ENCODE results near the gene ZNF169.

The ZNF169 gene

DNA sequence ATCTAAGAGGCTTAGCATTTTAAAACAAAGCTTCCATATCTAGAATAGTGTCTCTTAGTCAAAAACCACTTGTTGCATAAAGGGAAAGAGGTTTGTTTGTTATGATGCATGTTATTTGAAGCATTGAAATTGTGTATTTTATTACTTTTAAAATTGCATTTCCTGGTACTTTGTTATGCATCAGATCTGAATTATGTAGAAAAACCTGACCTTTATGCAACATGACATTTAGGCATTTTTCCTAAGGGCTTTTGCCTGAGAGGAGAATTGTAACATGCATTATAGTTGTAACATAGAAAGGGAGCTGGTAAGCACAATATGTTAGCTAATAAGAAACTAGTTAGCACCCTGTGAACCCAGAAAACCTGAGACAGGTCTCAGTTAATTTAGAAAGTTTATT, 22.0 kb downstream of the ZNF169 start:
- Histone ChIP-seq H3K9me2 (replicated peaks; ENCODE audit: insufficient read depth, low read length) (no peaks in the 10 kb centered on the region), H3K4me2 (ENCODE audit: low read depth, low read length) (no peak overlapping the region), H3F3A (ENCODE audit: insufficient read depth, low read length) (no peaks in the 10 kb centered on the region), H3K9me3 (replicated peaks; ENCODE audit: insufficient read depth, low read length) (no peaks in the 10 kb centered on the region), H2AFZ (ENCODE audit: low read length) (no peak overlapping the region), H3K4me1 (ENCODE audit: low read length) (no peaks in the 10 kb centered on the region), H3K4me3 (ENCODE audit: low read length) (no peak overlapping the region), H3K36me3 (replicated peaks; ENCODE audit: insufficient read depth, low read length) (0 out of 2 replicates have a peak, but pooled peaks cover 3% of the 10 kb centered on the region), H3K9ac (ENCODE audit: low read length) (no peak overlapping the region), H3K27ac (ENCODE audit: low read length) (no peak overlapping the region), H3K27me3 (replicated peaks; ENCODE audit: insufficient read depth, low read length) (no peaks in the 10 kb centered on the region), H4K20me1 (ENCODE audit: insufficient read depth, low read length) (no peaks in the 10 kb centered on the region), H3K79me2 (ENCODE audit: low read length) (no peaks in the 10 kb centered on the region)
- TF ChIP-seq, protein P1, sequence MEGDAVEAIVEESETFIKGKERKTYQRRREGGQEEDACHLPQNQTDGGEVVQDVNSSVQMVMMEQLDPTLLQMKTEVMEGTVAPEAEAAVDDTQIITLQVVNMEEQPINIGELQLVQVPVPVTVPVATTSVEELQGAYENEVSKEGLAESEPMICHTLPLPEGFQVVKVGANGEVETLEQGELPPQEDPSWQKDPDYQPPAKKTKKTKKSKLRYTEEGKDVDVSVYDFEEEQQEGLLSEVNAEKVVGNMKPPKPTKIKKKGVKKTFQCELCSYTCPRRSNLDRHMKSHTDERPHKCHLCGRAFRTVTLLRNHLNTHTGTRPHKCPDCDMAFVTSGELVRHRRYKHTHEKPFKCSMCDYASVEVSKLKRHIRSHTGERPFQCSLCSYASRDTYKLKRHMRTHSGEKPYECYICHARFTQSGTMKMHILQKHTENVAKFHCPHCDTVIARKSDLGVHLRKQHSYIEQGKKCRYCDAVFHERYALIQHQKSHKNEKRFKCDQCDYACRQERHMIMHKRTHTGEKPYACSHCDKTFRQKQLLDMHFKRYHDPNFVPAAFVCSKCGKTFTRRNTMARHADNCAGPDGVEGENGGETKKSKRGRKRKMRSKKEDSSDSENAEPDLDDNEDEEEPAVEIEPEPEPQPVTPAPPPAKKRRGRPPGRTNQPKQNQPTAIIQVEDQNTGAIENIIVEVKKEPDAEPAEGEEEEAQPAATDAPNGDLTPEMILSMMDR (IDR thresholded peaks at IDR 0.05; ENCODE audit: low read length), result no peak
- no peak for DNase-seq

DNA sequence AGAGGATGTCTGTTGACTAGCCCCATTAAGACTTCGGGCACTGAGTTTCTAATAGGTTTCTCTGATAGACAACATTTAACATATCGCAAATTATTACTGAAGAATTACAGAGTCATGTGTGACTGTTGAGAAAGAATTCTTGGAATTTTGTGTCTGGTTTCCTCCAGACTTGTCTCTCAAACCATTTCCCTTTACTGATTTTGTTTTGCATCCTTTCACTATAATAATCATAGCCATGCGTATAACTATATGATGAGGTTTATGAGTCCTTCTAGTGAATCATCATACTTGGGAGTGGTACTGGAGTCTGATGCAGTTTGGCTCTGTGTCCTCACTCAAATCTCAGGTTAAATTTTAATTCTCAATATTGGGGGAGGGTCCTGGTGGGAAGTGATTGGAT, 27.0 kb downstream of the ZNF169 start:
- no peak overlapping the region for H2AFZ ChIP-seq (ENCODE audit: low read length)
- no peak overlapping the region for H3K4me3 ChIP-seq (ENCODE audit: low read length)
- H3K27ac ChIP-seq (ENCODE audit: low read length), result no peak overlapping the region
- H3K9ac ChIP-seq (ENCODE audit: low read length), result no peak overlapping the region
- H3K4me1 ChIP-seq (ENCODE audit: low read length), result no peaks in the 10 kb centered on the region
- H3K27me3 ChIP-seq (replicated peaks; ENCODE audit: insufficient read depth, low read length), result no peaks in the 10 kb centered on the region
- H3F3A ChIP-seq (ENCODE audit: insufficient read depth, low read length), result no peaks in the 10 kb centered on the region
- no peaks in the 10 kb centered on the region for H3K9me2 ChIP-seq (replicated peaks; ENCODE audit: insufficient read depth, low read length)
- no peaks in the 10 kb centered on the region for H4K20me1 ChIP-seq (ENCODE audit: insufficient read depth, low read length)
- no peaks in the 10 kb centered on the region for H3K36me3 ChIP-seq (replicated peaks; ENCODE audit: insufficient read depth, low read length)
- H3K79me2 ChIP-seq (ENCODE audit: low read length), result no peaks in the 10 kb centered on the region
- DNase-seq, result no peak
- H3K9me3 ChIP-seq (replicated peaks; ENCODE audit: insufficient read depth, low read length), result no peaks in the 10 kb centered on the region
- no peak overlapping the region for H3K4me2 ChIP-seq (ENCODE audit: low read depth, low read length)
- TF ChIP-seq EZH2phosphoT487 (IDR thresholded peaks at IDR 0.05; ENCODE audit: low read length) (no peak), EZH2 (optimal IDR thresholded peaks at IDR 0.05; ENCODE audit: low read depth, low read length) (no peak)
- TF ChIP-seq, protein P1 (IDR thresholded peaks at IDR 0.05; ENCODE audit: low read length), result no peak

DNA sequence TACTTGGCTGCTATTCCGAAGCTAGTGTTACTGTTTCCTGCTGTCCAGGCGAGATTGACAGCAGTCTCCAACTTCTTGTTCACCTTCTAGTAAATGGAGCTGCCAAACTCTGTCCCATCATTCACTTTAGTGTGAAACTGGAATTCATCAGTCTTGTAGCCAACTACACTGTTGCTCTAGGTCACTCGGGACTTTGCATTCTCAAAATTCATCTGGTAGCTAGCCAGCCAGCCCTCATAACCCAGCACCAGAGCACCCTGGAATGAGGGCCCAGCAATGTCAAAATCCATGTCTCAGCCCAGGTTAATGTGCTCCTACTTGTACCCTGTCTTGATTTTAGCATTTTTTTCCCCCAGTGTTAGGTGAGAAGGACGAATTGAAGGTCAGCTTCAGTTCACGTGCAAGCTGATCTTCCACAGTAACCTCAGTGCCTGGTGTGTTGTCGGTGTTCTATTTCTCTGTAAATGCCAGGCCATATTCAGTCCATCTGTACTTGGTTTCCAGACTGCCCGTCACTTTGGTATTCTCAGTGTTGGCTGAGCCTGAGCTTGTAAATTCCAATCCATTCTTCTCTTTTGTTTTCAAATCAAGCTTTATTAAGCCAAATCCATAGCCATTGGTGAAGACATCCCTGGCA, 28.9 kb downstream of the ZNF169 start:
- H3F3A ChIP-seq (ENCODE audit: insufficient read depth, low read length), result no peaks in the 10 kb centered on the region
- no peaks in the 10 kb centered on the region for H4K20me1 ChIP-seq (ENCODE audit: insufficient read depth, low read length)
- no peaks in the 10 kb centered on the region for H3K36me3 ChIP-seq (replicated peaks; ENCODE audit: insufficient read depth, low read length)
- H2AFZ ChIP-seq (ENCODE audit: low read length), result no peak overlapping the region
- H3K9ac ChIP-seq (ENCODE audit: low read length), result no peak overlapping the region
- H3K27me3 ChIP-seq (replicated peaks; ENCODE audit: insufficient read depth, low read length), result no peaks in the 10 kb centered on the region
- no peak overlapping the region for H3K4me2 ChIP-seq (ENCODE audit: low read depth, low read length)
- DNase-seq, result no peak
- no peak overlapping the region for H3K27ac ChIP-seq (ENCODE audit: low read length)
- TF ChIP-seq EZH2phosphoT487 (IDR thresholded peaks at IDR 0.05; ENCODE audit: low read length), result no peak
- no peak for TF ChIP-seq EZH2 (optimal IDR thresholded peaks at IDR 0.05; ENCODE audit: low read depth, low read length)
- TF ChIP-seq, protein P1 (IDR thresholded peaks at IDR 0.05; ENCODE audit: low read length), result no peak
- H3K9me3 ChIP-seq (replicated peaks; ENCODE audit: insufficient read depth, low read length), result no peaks in the 10 kb centered on the region
- H3K4me1 ChIP-seq (ENCODE audit: low read length), result no peaks in the 10 kb centered on the region
- no peak overlapping the region for H3K4me3 ChIP-seq (ENCODE audit: low read length)
- no peaks in the 10 kb centered on the region for H3K9me2 ChIP-seq (replicated peaks; ENCODE audit: insufficient read depth, low read length)
- H3K79me2 ChIP-seq (ENCODE audit: low read length), result no peaks in the 10 kb centered on the region
